ENCODE data around the gene PRPF6.

Gene PRPF6

DNA sequence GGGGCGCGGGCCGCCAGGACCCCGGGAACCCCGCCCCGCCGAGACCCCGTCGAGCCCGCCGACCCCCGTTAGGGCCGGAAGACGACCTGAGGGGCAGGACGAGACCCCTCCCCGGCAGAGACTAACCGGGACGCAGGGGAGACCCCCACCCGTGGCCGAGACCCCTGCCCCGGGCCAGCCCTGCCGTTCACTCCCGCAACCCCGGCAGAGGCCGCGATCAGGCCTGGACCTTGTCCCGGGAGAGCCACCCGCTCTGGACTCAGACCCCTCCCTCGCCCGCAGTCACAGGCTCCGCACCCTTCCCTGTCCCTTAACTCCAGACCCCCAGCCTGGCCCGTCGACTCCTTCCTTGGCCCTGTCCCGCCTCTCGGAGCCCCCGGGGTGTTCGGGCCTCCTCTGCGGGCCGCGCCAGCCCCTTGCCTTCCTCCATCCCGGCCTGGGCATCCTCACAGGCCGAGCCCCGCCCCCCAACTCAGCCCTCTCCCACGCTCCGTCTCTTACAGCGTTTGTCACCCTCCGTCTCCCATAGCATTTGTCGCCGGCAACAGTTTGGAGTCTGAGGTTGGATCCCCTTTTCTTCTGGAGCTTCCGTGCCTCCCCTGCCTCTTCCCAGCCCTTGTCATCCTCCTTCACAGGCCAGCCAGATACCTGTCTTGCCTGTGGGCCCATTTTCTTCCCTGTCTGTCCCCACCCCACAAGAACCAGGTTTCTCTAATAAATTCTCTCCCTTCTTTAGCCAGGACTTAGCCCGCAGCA lies 82.6 kb downstream of the PRPF6 start:
- no peak for DNase-seq (ENCODE audit: low read depth)

DNA sequence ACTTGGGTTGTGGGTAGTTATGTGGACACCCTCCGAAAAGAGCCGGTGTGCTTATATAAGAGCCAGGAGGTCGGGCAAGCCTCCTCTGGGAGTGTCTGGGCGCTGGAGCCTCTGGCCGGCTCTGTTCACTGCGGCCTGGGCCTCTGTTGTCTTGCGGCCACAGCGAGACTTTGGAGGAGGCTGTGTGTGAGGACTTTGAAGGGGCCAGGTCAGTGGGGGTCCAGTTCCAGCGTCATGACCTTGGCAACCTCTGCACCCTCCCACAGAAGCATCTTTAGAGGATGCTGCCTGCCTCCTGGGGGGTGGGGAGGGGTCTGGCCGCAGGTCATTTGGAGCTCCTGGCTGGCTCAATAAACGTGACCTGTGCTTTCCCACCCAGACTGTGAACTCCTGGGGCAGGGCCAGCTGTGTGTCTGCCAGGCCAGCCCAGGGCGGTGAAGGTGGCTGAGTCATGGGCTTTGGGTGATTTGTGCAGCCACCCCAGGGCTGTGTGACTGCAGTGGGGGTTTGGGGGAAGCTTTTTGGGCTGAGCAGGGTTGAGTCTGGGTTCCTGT lies 83.3 kb downstream of the PRPF6 start:
- DNase-seq (ENCODE audit: low read depth): no peak

DNA sequence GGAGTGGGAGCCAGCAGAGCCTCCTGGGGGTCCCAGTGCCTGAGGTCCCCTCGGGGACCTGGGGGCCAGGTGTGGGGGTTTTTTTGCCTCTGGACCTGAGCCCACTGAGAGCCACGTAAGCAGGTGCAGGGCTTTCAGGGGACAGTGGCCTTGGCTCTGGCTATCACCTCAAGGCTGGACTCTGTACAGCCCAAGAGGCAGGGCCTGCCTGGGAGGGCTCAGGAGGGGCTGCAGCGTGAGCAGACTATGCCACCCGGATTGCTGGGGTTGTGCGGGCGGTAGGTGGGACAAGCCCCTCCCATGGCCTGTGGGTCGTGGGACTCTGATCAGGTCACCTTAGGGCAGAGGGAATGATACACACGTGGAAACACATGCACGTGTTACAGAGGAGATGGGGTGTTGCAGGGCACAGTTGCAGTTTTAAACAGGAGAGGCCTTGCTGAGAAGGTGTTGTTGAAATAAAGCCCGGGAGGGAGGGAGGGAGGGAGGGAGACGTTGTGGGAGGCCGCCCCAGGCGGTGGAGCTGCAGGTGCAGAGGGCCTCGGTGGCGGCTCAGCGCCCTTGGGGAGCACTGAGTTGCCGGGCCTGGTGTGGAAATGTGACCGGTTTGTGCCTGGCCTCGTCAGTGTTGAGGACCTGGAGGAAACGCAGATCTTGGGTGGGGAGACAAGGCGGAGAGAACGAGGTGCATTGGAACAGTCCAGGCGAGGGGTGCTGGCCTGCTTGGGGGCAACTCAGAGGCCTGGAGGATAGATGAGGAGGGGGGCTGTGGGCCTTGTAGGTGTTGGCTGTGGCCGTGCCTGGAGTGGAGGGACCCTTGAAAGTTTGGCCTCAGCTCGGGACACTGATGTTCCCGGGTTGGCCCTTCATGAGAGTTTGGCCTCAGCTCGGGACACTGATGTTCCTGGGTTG lies 84.4 kb downstream of the PRPF6 start:
- DNase-seq (ENCODE audit: low read depth): no peak

DNA sequence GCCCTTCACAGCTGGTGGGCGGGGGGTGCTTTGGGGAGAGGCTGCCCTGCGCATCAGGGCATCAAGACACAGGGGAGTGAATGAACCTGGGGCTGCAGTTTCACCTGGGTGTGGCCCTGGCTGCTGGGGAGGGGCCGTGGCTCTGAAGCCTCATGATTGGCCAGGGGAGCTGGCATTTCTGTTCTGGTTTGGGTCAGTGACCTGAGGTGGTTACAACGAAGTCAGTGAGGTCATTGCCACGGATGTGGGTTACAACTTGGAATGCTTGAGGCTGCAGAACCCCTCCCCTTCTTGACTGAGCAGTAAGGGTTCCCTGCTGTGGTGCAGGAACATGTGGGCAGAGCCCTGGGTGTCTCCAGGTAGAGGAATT lies 85.0 kb downstream of the PRPF6 start:
- DNase-seq (ENCODE audit: low read depth): no peak

DNA sequence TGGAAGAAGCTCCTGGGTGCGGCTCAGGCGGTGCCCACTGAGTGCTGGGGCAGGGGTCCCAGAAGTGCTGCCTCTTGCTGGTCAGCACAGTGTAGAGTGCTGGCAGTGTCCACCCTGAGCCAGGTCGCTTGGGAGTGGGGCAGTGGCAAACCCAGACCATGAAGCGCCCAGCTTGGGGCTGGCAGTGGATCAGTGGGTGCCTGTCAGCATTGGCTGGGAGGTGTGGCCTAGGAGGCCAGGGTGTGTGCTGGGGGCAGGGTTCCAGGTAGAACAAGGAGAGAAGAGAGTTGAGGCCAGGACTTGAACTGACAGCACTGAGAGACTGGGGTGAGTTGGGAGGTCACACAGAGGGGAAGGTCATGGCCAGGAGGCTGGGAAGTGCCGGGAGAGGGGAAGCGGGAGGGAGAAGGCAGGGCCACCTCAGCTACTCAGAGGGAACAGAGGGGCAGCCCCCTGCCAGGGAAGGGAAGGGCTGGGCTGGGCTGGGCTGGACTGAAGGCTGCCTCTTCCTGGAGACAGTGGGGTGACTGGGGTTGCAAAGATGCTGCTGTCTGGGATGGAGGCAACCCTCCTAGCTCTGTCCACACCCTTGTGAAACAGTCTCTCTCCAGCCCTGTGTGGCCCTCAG lies 86.2 kb downstream of the PRPF6 start:
- DNase-seq (ENCODE audit: low read depth): no peak

DNA sequence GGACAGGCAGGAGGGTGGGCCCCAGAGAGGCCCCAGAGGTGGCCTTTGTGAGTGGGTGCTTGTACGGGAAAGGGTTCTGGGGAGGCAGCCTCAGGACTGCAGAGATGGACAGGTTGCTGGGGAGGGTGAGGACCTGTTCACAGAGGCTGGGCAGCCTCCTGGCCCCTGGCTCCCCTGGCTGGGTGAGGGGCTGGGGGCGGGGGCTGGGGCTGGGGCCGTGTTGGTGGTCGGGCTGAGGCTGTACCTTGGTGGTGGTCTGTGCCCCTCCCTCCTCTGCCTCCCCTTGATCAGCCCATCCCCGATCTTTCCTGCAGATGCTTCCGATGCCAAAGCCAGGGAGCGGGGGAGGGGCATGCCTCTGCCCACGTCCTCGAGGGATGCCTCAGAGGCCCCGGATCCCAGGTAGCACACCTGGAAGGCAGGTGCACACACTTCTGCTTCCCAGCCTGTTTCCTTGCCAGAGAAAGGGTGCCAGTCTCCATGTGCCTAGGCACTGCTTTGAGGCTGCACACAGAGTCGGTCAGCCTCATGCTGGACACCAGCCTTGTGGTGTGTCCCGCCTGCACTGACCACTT lies 86.9 kb downstream of the PRPF6 start:
- DNase-seq (ENCODE audit: low read depth): no peak

DNA sequence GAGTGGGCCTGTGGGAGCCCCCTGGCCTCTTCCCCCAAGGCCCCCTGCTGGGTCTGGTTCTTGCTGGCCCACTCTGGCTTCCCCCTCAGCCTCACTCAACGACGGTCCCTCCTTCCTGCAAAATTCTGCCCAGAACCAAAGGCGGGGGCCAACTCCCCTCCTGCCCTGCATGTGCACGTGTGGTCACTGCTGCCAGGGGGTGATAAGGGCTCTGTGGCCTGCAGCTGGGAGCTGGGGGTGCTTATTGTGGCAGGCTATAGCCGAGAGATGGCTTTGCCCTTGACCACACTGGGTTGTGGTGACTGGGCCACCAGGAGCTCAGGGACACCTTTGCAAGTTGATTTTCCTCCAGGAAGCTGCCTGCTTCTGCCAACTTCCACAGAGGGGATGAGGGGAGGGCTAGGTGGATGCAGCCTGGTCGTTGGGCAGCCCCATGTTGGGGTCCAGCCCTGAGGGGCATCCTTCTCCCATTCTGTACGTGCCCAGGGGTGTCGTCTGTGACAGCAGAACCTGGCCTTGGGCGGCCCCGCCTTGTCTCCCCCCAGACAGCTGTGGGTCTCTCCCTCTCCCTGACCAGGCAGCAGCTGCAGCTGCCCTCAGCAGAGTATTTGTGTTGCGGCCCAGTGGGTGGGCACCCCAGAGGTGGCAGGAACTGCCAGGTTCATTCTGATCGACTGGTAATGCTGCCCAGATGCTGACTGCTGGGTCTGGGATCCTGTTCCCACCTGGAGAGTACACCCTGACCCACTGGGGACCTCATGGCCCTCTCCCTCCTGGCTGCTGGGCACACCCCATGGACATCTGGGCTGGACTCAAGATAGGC lies 87.7 kb downstream of the PRPF6 start:
- DNase-seq (ENCODE audit: low read depth): no peak

DNA sequence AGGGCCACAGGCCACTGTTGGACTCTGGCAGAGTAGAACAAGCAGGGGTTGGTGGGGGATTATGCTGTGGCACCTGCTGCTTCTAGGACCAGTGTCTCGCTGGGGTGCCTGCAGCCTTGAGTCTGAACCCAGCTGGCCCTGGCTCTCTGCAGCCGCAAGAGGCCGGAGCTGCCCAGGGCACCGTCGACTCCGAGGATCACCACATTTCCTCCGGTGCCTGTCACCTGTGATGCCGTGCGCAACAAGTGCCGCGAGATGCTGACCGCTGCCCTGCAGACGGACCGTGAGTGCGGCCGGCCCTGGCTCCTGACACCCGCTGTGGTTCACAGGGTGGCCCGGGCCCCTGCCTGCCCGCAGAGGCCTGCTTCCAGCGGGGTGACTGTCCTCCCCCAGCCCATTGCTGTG lies 88.3 kb downstream of the PRPF6 start:
- DNase-seq (ENCODE audit: low read depth): no peak

DNA sequence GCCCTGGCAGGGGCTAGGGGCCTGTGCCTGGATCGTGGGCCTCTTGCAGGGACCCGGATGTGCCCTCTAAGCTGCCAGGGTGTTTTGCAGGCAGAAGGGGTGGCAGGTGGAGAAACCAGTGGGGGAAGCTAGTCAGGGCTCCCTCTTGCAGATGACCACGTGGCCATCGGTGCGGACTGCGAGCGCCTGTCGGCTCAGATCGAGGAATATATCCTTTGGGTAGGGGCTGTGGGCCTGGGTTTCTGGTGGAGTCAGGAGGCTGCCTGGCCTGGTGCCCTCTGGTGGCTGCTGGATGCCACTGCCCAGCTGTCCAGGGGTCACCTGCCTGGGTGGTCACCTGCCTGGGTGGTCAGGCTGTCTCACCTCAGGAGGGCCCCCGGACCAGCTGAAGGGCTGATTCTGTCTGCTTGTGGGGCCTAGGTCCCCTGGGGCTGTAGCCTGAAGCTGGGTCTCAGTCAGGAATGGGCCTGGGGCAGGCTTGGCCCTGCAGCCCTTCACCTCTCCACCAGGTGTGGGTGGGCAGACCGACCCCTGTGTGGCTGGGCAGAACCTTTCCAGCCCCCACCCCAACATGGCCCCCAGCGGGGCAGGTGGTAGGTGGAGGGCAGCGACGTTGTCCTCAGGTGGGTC lies 88.8 kb downstream of the PRPF6 start:
- DNase-seq (ENCODE audit: low read depth): no peak

DNA sequence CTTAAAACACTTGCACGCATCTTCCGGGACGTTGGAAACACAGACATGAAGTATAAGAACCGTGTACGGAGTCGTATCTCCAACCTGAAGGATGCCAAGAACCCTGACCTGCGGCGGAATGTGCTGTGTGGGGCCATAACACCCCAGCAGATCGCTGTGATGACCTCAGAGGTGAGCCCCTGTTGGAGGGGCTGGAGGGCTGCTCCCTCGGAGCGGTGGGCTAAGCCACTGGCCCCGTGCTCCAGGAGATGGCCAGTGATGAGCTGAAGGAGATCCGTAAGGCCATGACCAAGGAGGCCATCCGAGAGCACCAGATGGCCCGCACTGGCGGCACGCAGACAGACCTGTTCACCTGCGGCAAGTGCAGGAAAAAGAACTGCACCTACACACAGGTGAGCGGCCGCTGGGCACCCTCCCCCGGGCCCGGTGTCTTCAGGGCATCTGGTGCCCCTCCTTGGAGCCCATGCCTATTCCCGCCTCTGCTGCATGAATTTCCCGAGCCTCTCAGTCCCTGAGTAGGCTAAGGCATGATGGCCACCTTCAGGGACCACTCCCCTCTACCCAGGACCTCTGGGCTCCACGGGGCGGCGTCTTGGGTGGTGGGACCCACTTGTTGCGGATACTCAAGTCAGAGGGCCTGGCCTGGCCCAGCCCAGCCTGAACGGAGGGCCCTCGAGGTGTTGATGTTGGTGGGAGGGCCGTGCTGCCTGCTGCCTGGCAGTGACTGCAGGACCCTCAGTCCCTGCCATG lies 89.5 kb downstream of the PRPF6 start:
- DNase-seq (ENCODE audit: low read depth): no peak

DNA sequence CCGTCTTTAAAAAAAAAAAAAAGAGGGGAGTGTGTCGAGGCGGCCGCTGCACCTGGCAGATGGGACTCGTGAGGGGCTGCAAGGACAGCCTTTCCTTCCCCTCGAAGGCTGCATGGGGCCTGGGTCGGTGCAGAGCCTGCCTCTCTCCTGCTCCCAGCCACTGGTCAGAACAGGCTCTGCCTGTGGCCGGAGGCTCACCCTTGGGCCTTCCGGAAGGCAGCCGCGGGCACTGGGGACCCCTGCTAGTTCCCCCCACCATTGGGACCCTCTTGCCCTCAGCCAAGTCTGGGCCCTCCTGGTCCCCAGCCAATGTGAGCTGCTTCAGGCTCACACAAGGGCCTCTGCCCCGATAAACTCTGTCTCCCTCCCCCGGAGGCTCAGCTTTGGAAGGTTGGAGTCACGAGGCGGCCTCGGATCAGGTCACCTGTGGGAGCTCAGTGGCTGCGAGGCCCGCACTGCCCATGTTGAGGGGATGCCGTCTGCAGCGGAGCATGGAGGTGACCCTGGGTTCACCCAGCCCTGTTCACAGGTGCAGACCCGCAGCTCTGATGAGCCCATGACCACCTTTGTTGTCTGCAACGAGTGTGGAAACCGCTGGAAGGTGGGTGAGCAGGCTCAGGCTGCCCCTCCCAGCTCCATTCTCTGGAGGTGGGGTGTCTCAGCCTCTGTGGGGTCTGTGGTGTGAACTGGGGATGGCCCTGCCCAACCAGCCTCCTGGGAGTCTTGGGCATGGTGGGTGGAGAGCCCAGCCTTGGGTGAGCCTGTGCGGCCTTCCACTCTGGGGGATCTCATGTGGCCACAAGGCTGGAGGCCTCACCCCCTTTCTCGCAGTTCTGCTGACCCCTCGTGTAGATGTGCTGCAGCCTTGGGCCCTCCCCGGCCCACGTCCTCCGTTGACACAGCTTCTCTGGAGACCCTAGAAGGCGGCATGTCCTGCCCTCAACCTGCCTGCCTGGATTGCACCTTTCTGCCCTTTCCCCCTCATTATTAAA lies 90.7 kb downstream of the PRPF6 start:
- DNase-seq (ENCODE audit: low read depth): no peak

DNA sequence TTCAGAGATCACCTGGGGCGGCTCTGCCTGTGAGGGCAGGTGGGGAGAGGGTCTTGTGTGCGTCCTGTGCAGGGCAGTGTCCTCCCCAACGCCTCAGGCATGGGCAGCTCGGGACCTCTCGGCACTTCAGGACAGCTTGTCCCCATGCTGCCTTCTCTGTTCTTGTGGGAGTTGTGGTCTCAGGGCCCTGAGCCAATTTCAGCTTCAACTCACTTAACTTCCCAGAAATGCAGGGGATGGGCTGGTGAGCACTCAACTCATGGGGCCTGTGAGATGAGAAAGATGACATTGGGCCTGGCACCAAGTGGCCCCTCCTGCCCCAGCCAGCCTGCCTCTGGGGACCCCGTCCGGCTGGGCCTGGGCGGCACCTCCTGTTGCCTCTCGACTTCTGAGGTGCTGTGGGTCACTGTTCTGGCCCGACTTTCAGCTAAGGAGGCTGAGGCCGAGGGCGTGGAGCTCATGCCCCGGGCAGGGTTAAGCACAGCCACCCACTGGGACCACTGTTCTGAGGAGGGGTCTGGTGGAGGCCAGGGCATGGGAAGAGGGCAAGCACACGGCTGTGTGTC lies 91.6 kb downstream of the PRPF6 start:
- DNase-seq (ENCODE audit: low read depth): no peak

DNA sequence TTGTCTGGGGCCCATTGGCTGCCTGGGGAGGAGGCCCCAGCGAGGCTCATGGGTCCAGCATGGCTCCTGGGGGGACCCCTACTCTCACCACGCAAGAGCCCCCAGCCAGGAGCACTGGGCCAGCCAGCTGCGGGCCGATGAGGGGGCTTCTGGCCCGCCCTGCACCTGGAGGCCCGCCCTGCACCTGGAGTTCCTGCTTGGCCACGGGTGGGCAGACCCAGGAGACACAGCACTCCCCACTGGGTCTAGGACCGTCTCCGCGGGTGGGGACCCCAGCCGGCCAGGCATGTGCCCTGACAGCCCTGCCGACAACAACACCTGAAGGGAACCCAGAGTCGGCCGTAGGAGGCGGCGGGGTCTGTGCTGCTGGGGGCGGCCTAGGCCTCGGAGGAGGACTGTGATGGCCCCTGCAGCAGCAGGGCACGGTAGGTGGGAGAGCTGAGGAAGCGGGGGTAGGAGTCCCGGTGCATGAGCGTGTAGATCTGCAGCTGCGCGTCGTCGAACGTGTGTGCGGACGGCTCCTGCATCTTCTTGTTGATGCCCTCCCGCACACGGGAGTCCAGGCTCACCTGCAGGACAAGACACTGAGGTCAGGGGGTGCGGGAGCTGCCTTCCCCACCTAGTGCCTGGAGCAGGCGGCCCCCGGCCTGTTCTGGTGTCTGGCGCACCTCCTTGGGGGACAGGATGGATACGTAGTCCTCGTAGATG lies 92.7 kb downstream of the PRPF6 start:
- no peak for DNase-seq (ENCODE audit: low read depth)

DNA sequence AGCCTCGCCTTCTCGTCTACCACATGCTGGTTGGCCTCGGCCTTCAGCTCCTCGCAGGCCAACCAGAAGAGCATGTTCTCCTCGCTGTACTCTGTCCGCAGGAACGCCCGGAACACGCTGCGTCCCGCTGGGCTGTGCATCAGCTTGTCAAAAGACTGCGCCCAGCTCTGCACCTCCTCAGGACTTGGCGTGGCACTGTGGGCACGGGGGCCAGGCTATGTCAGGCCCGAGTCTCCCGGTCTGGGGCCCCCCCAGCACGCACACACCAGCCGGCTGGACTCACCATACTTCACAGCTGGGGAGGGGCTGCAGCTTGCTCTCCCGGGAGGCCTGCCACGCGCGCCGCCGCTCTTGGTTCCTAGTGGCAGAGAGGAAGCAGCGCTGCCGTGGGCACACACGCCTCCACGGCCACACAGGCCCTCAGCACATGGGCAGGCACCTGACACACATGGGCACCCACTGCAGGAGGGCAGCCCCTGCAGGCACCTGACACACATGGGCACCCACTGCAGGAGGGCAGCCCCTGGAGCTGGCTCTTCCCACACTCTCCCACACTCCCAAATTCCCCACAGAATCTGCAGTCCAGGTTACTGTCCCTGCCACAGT lies 93.4 kb downstream of the PRPF6 start:
- DNase-seq (ENCODE audit: low read depth): no peak

DNA sequence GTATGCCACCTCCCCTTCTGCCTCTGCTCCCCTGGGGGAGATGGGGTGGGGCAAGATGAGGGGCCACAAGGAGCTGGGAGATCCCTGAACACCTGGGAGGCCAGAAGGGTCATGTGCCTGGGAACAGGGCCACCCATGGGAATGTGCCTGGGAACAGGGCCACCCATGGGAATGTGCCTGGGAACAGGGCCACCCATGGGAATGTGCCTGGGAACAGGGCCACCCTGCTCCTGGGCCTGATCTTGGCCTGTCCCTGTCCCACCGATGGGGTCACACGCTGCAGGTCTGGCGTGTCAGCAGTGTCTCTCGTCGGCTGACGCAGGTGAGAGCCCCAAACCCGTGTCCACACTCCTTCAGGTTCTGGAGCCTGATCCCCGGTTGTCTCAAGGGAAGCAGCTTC lies 94.0 kb downstream of the PRPF6 start:
- no peak for DNase-seq (ENCODE audit: low read depth)

DNA sequence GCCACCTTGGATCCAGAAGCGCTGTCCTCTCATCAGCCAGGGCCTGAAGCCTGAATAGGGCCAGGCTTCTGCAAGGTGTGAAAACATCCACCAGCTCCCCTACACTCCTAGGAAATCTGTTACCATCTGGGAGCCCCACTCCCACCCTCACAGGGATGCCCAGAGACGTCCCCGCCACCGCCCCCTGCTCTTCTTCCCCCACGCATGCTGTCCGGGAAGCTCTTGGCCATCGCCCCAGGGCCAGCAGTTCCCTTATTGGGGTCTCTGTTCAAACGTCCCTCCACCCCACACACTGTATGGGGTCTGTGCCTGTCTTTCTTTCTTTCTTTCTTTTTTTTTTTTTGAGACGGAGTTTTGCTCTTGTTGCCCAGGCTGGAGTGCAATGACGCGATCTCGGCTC lies 94.6 kb downstream of the PRPF6 start:
- no peak for DNase-seq (ENCODE audit: low read depth)

Measured in T follicular helper cell (primary cell).